Body of pancreas (tissue), 4 donors: ENCODE measurements around the gene LCLAT1. TPM values are rescaled to one million over a fixed set of nuclear protein-coding genes. Genes with fewer than 3 reads are reported as not detected.
"Not testable (repeated sequence)": the region's sequence is repeated elsewhere in the genome, so short reads cannot be mapped to it uniquely, and the experiment has no call there.

ENCODE experiments used
- ATAC-seq: fragments of 150-250 bp; one replicate; pipeline ENCODE4 v1.9.1; 2016
- DNase-seq, 4 donors: peaks; one replicate each; pipeline ENCODE4 v3.0.0-alpha.2; 2019
- H3K27ac ChIP-seq, 4 donors: fragments of 200-600 bp; sonication (generic); 1 replicate in 3 of 4; 2 replicates in 1 of 4; pipeline versions ENCODE4 v1.5.1 to v1.6.1; 2016 to 2019; ENCODE audit warnings: mild to moderate bottlenecking in 1 of 4, mixed read lengths in 1 of 4, moderate library complexity in 1 of 4
- H3K27me3 ChIP-seq, 2 donors: fragments of 200-600 bp; sonication (generic); one replicate each; pipeline ENCODE4 v1.6.0; 2016; ENCODE audit warnings: mild to moderate bottlenecking in 1 of 2
- H3K36me3 ChIP-seq, 2 donors: fragments of 200-600 bp; sonication (generic); replicated peaks in 1 of 2; 2 replicates each; pipeline ENCODE4 v1.5.1; 2016; ENCODE audit warnings: low read depth in 2 of 2; ENCODE audit not compliant: insufficient read depth in 1 of 2
- H3K4me1 ChIP-seq: fragments of 200-600 bp; sonication (generic); one replicate; pipeline ENCODE4 v1.6.0; 2016
- H3K4me3 ChIP-seq, 2 donors: fragments of 200-600 bp; sonication (generic); 1 replicate in 1 of 2; 2 replicates in 1 of 2; pipeline ENCODE4 v1.5.1; 2016 to 2019
- H3K9me3 ChIP-seq, 3 donors: fragments of 200-600 bp; sonication (generic); 1 replicate in 2 of 3; 2 replicates in 1 of 3; pipeline ENCODE4 v1.5.1; 2016
- POLR2A ChIP-seq, 3 donors: fragments of 450-650 bp; IDR thresholded peaks; one replicate each; pipeline ENCODE4 v1.6.1; 2016; ENCODE audit warnings: antibody characterized with exemption in 3 of 3, mild to moderate bottlenecking in 2 of 3
- WGBS, 2 donors: methylation state at CpG; one replicate each; pipeline ENCODE4 v1.1.5; 2017; 5-methylcytosine and 5-hydroxymethylcytosine counted together
- intact Hi-C: fragments of 100-400 bp; cut with DNase I; formaldehyde crosslinking; loops from one replicate; pipeline ENCODE4 v1.15.1; 2023
- total RNA-seq, 2 donors: library from RNA; depleted of rRNA; stranded (reverse); fragments of >200 nt; gene quantifications; one replicate each; pipeline ENCODE4 v1.1.0, GENCODE V29; 2016
- TF ChIP-seq, protein P1 (sequence below), 7 experiments: fragments of 450-650 bp in 4 of 7; fragments of 200-600 bp in 3 of 7; sonication (generic) in 3 of 7; IDR thresholded peaks; one replicate each; pipeline ENCODE4 v1.5.1; 2016 to 2019; ENCODE audit warnings: antibody characterized with exemption in 7 of 7

The LCLAT1 gene
- total RNA-seq, 2 donors from 2014 or later: 13.7 to 19.4 TPM

DNA sequence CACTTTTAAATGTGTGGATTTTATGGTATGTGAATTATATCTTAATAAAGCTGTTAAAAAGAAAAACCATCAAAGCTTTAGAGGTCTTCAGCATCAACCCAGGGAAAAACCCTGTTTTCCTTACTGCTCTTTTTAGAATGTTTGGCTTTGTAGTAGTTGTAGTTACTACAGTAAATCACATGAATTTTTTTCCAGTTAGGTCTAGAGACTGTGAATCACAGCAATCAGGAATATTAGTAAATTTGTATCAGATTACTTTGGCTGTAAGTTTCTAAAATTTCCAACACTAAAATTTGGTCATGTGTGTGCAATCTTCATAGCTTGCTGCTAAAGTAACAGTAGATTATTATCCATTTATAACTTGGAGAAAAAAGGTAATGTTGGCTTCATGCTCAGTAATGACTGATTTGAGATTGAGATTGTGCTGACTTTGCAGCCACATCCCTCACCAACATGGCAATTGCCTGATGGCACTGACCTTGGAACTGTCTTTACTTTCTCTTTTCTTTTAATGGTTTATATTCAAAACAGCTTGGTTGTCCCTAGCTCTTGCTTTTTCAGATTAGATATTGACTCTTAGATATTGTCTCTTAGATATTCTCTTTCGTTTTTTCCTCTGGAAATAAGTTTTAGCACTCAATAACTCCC is 41.1 kb downstream of the LCLAT1 start:
- DNase-seq: no peak
- no peak overlapping the region for H3K4me3 ChIP-seq
- H3K9me3 ChIP-seq: no peaks in the 10 kb centered on the region
- H3K27ac ChIP-seq: no peak overlapping the region
- no peaks in the 10 kb centered on the region for H3K4me1 ChIP-seq
- TF ChIP-seq, protein P1, sequence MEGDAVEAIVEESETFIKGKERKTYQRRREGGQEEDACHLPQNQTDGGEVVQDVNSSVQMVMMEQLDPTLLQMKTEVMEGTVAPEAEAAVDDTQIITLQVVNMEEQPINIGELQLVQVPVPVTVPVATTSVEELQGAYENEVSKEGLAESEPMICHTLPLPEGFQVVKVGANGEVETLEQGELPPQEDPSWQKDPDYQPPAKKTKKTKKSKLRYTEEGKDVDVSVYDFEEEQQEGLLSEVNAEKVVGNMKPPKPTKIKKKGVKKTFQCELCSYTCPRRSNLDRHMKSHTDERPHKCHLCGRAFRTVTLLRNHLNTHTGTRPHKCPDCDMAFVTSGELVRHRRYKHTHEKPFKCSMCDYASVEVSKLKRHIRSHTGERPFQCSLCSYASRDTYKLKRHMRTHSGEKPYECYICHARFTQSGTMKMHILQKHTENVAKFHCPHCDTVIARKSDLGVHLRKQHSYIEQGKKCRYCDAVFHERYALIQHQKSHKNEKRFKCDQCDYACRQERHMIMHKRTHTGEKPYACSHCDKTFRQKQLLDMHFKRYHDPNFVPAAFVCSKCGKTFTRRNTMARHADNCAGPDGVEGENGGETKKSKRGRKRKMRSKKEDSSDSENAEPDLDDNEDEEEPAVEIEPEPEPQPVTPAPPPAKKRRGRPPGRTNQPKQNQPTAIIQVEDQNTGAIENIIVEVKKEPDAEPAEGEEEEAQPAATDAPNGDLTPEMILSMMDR (IDR thresholded peaks at IDR 0.05): no peak
- TF ChIP-seq POLR2A (IDR thresholded peaks at IDR 0.05): no peak
- H3K27me3 ChIP-seq: no peaks in the 10 kb centered on the region
- intact Hi-C loops: no loop called here
- 57 to 70% methylated on average over 1 of the region's 1 CpG for WGBS, 2 donors
- no peak for ATAC-seq
- H3K36me3 ChIP-seq: no peaks in the 10 kb centered on the region

DNA sequence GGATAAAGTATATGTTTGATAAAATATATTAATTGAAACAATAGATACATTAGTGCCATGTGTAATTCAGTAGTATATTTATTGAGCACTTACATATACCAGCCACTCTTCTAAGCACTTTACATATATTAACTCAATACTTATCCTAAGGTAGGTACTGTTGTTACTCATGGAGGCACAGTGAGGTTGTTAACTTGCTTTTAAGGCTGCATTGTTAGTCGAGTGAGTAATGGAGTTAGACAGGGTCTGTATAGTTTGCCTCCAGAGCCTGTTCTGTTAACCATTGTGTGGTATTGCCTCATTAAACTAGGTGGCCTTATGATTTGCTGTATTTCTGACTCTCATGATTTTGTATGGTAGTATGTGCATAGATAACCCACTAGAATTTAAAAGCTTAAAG is 44.2 kb downstream of the LCLAT1 start:
- no peaks in the 10 kb centered on the region for H3K36me3 ChIP-seq
- no peak overlapping the region for H3K27ac ChIP-seq
- H3K4me1 ChIP-seq: no peaks in the 10 kb centered on the region
- H3K27me3 ChIP-seq: no peaks in the 10 kb centered on the region
- ATAC-seq (no peak), DNase-seq (no peak)
- no peak for TF ChIP-seq POLR2A (IDR thresholded peaks at IDR 0.05)
- TF ChIP-seq, protein P1 (IDR thresholded peaks at IDR 0.05): no peak
- H3K9me3 ChIP-seq: no peaks in the 10 kb centered on the region
- intact Hi-C loops: no loop called here
- no peak overlapping the region for H3K4me3 ChIP-seq
- WGBS, 2 donors: 76 to 89% methylated on average over 1 of the region's 1 CpG

DNA sequence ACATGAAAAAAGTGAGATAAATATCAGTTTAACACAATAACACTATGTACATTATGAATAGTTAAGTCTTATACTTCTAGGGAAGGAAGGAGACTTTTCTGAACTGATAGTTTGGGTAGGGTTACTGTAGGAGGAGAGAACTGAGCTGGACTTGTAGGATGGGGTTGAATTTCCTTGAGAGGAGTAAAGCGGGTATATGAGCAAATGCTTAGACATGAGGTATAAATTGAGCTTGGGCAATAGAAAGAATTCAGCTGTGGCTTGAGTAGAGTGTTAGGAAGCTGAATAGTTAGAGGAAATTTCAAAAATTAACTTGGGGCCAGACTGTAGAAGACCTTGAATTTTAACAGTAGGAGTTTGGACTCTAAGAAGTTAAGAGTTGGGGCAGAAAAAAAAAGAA is 45.1 kb downstream of the LCLAT1 start:
- Histone ChIP-seq H3K4me1 (no peaks in the 10 kb centered on the region), H3K36me3 (no peaks in the 10 kb centered on the region), H3K4me3 (no peak overlapping the region), H3K27me3 (no peaks in the 10 kb centered on the region), H3K27ac (no peak overlapping the region), H3K9me3 (no peaks in the 10 kb centered on the region)
- DNase-seq (no peak), ATAC-seq (no peak)
- WGBS, 2 donors: 100% methylated on average over 1 of the region's 1 CpG
- TF ChIP-seq, protein P1 (IDR thresholded peaks at IDR 0.05): no peak
- TF ChIP-seq POLR2A (IDR thresholded peaks at IDR 0.05): no peak
- intact Hi-C loops: no loop called here

DNA sequence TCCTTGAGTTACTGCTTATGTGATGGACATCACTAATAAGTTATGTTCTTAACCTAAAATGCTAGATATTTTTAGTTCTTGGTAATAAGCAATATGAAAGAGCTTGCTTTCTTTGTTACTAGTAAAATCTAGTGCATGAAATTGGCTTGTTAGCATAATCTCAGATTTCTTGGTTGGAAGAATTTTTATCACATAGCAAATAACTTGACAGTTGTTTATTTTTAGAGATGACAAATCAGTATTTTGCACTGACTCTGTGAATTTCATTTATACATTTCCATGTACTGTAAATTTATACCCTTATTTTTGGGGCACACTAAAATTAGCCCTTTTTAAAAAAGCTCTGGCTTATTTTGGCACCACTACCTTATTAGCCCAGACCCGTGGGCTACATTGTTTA is 45.6 kb downstream of the LCLAT1 start:
- no peak overlapping the region for H3K4me3 ChIP-seq
- no peak for DNase-seq
- WGBS, 2 donors: 27 to 32% methylated on average over 1 of the region's 1 CpG
- no peaks in the 10 kb centered on the region for H3K36me3 ChIP-seq
- no peaks in the 10 kb centered on the region for H3K9me3 ChIP-seq
- intact Hi-C loops: no loop called here
- H3K4me1 ChIP-seq: no peaks in the 10 kb centered on the region
- no peak for ATAC-seq
- no peak overlapping the region for H3K27ac ChIP-seq
- H3K27me3 ChIP-seq: no peaks in the 10 kb centered on the region
- TF ChIP-seq POLR2A (IDR thresholded peaks at IDR 0.05): no peak

DNA sequence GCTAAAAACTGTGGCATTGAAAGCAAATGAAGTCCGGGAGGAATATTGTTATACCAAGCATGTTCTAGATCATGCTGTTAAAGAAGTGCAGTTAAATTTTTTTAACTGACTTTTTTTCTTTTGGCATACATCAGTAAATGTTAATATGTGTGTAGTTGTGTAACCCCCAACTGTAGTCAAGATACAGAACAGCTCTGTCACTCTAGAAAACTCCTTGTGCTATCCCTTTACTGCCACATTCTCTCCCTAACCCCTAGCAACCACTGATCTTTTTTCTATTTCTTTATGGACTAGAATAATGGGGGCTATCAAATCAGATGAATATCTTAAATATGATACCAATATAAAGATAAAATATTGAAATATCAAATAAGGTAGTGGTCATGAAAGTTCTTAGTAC is 46.4 kb downstream of the LCLAT1 start:
- Histone ChIP-seq H3K9me3 (no peaks in the 10 kb centered on the region), H3K27ac (no peak overlapping the region), H3K27me3 (no peaks in the 10 kb centered on the region), H3K36me3 (no peaks in the 10 kb centered on the region), H3K4me1 (no peaks in the 10 kb centered on the region), H3K4me3 (no peak overlapping the region)
- TF ChIP-seq, protein P1 (IDR thresholded peaks at IDR 0.05): no peak
- TF ChIP-seq POLR2A (IDR thresholded peaks at IDR 0.05): no peak
- intact Hi-C loops: no loop called here
- no peak for DNase-seq
- no peak for ATAC-seq
- 76 to 81% methylated on average over 1 of the region's 1 CpG for WGBS, 2 donors

DNA sequence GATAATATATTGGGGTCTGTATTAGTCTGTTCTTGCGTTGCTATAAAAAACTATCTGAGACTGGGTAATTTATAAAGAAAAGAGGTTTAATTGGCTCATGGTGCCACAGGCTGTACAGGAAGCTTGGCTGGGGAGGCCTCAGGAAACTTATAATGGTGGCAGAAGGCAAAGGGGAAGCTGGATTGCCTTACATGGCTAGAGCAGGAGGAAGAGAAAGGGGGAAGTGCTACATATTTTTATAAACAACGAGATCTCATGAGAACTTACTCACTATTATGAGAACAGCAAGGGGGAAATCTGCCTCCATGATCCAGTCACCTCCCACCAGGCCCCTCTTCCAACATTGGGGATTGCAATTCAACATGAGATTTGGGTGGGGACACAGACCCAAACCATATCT is 48.9 kb downstream of the LCLAT1 start:
- H3K36me3 ChIP-seq, ATAC-seq, H3K4me3 ChIP-seq, H3K27ac ChIP-seq, H3K4me1 ChIP-seq, H3K27me3 ChIP-seq, intact Hi-C loops, DNase-seq, H3K9me3 ChIP-seq: not testable (repeated sequence)
- WGBS, 2 donors: 74 to 88% methylated on average over 2 of the region's 2 CpGs
